ENCODE measurements around the gene SH3BGR.

The SH3BGR gene

DNA sequence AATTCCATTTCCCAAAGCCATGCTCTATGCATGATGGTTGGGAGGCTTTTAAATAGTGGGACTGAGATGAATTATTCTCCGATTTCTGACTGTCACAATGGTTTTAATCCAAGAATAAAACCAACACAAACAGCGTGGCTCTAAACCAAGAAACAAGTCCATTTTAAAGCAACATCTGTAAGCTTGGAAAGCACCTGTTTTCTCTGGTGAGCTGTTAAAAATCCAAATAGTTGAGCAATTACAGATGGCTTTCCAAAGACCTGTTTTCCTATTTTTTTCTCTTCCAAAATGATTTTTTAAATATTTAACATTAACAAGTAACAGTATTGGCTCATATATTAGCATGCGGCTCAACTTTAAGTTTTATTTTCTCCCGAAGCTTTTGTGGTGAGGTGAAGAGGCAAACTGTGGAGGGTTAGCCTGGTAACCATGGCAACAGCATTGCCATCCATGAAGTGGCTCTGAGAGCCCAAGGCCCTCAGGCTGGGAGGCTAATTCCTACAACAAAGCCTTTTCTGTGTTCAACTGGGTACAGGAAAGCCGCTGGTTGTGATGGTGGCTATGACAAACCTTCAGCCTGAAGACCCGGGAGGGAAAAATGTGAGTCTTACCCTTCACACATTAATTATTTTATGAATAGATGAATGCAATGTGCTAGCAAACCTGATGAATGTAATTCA lies 104.3 kb downstream of the SH3BGR start:
- DNase-seq: no peak

DNA sequence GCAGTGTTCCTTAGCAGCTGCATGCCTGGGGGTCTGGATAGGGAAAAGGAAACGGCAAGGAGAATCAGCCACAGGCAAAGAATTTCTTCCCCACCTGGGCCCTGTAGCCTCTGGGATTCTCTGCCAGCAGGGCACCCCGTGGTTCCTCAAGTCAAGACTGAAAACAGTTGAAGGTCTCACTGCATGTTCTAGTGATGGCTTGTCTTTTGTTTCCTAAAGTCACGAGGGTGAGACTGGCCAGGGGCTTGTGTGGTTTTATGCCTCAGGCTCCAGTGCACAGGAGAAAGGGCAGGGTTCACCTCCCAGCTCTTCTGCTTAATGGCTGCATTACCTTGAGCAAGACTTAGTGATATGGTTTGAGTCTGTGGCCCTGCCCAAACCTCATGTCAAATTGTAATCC lies 107.7 kb downstream of the SH3BGR start:
- DNase-seq: no peak

DNA sequence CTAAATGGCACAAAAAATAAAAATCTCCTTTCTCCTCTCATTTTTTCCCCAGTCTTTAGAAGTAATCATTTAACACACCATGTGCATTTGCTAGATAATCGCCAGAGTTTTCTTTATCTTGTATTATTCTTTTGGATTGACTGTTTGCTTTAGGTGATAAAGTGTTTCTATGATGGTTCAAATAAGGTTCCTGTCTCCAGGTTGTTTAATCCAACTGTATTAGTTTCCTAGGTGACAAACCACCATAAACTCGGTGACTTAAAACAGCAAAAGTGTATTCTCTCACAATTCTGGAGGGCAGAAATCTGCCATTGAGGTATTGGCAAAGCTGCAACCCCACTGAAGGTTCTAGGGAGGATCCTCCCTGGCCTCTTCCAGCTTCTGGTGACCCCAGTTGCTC lies 109.4 kb downstream of the SH3BGR start:
- no peak for DNase-seq

DNA sequence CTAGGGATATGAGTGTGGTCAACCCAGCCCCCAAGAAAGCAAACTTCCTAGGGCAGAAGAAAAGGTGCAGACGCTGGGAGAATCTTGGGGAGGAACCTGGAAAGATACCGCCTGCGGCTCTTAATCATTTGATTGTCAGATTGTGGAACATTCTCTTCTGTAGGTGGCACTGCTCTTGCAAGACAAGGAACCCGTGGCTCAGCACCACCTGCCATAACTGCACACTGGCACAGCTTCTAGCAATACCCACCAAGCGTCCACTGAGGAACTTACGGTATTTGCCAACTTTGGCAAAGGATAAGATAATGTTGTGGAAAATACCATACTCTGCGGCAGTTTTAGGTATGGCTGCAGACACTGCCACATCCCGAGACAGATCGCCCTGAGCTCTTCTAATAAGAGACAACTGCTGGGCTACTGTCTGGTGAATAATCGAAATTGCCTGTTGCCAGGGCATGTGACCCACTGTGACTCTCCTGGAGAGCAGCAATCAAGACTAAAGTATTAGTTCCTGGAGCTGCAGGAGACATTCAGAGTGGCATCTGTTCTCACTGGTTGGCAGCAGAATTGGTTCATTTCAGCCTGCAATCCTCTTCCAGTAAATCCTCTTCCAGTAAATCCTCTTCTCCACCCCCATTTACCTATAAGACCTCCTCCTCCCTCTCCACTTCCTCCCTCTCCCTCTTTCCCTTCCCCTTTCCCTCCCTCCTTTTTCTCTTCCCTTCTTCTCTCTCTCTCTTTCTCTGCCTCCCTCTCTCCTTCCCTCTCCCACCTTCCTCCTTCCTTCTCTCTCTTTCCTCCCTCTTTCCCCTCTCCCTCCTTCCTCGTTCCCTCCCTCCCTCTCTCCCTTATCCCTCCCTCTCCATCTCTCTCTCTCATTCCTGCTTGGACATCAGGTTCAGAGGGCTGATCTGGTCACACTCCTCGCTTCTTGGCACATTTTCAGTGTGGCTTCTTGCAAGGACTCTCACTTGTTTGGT lies 111.3 kb downstream of the SH3BGR start:
- DNase-seq: peak; percentile 58

DNA sequence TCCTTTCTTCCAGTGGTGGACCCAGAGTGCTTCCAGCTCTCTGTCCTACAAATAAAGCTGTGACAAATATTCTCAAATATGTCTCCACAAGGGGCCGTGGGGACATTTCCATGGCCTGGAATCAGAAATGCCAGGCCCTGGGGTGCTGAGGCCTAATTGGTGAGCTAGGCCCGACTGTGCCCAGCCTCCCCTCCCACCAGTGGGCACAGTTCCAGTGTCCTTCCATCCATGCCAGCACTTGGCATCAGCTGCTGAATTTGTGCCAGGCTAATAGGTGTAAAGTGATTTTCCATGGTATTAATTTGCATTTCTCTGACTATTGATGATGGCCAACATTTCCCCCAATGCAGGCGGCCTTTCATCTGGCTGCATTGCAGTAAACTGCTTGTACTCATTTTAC lies 112.4 kb downstream of the SH3BGR start:
- peak; percentile 38 for DNase-seq
